ENCODE results near the gene TTC21A. TPM values are rescaled to one million over a fixed set of nuclear protein-coding genes. Genes with fewer than 3 reads are reported as not detected.
"Not testable (repeated sequence)": the region's sequence is repeated elsewhere in the genome, so short reads cannot be mapped to it uniquely, and the experiment has no call there.

Gene TTC21A, protein sequence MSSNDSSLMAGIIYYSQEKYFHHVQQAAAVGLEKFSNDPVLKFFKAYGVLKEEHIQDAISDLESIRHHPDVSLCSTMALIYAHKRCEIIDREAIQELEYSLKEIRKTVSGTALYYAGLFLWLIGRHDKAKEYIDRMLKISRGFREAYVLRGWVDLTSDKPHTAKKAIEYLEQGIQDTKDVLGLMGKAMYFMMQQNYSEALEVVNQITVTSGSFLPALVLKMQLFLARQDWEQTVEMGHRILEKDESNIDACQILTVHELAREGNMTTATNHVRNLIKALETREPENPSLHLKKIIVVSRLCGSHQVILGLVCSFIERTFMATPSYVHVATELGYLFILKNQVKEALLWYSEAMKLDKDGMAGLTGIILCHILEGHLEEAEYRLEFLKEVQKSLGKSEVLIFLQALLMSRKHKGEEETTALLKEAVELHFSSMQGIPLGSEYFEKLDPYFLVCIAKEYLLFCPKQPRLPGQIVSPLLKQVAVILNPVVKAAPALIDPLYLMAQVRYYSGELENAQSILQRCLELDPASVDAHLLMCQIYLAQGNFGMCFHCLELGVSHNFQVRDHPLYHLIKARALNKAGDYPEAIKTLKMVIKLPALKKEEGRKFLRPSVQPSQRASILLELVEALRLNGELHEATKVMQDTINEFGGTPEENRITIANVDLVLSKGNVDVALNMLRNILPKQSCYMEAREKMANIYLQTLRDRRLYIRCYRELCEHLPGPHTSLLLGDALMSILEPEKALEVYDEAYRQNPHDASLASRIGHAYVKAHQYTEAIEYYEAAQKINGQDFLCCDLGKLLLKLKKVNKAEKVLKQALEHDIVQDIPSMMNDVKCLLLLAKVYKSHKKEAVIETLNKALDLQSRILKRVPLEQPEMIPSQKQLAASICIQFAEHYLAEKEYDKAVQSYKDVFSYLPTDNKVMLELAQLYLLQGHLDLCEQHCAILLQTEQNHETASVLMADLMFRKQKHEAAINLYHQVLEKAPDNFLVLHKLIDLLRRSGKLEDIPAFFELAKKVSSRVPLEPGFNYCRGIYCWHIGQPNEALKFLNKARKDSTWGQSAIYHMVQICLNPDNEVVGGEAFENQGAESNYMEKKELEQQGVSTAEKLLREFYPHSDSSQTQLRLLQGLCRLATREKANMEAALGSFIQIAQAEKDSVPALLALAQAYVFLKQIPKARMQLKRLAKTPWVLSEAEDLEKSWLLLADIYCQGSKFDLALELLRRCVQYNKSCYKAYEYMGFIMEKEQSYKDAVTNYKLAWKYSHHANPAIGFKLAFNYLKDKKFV (N-terminal part only)
- under 1 TPM; 0.69 to 0.79 TPM for total RNA-seq

DNA sequence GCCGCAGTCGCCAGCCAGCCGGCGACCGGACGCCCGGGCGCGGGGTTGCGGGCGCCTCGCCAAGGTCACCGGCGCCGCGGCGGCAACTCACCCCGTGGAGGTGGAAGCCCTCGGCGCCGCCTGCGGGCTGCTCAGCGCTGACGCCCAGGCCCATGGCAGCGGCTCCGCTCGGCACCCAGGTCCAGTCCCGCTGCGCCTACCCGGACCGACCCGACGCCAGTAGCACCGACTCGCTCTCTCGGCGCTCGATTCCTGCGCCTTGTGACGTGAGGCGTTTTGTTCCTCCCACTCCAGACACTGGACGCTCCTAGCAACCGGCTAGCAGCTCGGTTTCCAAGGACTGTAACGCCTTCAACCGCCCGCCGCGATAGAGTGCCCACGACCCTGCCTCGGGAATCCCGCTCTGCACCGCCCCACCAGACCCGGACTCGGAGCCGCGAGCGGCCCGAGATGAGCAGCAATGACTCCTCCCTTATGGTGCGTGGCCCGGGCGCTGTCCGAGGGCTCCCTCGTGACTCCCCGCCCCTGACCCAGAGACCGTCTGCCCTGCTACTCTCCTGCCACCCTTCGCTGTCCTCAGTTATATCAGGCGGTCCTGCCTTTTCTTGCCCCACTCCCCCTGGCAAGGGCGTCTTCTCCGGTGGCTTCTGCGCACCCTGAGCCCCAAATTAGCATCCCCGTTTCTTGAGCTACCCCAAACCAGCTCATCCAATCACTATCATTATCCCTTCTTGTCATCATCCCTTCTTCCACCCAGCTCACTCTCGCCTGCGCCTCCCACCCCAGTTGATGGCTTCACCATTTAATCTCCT, at the start of gene TTC21A, which contains the start of gene GORASP1:
Gene TTC21A (plus strand): TSS at position 293 of the 812 bp plus-strand sequence. CDS start 158 bp downstream, at position 451.
Gene GORASP1 (minus strand): TSS at position 240 of the 812 bp plus-strand sequence. CDS start 86 bp downstream, at position 154.
- Mint-ChIP-seq H3K27me3 (no peaks in the 10 kb centered on the region), H3K9me3 (no peaks in the 10 kb centered on the region), H3K27ac (peak within 1 kb of the TSS; percentile 68), H3K4me1 (ENCODE audit: low read depth) (peaks cover 35% of the 10 kb centered on the region), H3K4me3 (peak within 1 kb of the TSS; percentile 87), H3K36me3 (ENCODE audit: low read depth) (no peaks in the 10 kb centered on the region)
- peak; percentile 47 for ATAC-seq
- CTCF ChIA-PET: interaction anchor here (1.1 to 6.9 kb wide), 6 partner anchors 8 to 187 kb away, joined by 3 to 50 read pairs (median 8); no protein-coding TSS in a partner anchor
- POLR2A ChIA-PET: interaction anchor here (0.5 to 1.4 kb wide), 13 partner anchors 9 to 301 kb away, joined by 3 to 5 read pairs (median 3); no protein-coding TSS in a partner anchor
- peak; percentile 72 for DNase-seq
- TF ChIP-seq, protein P1, sequence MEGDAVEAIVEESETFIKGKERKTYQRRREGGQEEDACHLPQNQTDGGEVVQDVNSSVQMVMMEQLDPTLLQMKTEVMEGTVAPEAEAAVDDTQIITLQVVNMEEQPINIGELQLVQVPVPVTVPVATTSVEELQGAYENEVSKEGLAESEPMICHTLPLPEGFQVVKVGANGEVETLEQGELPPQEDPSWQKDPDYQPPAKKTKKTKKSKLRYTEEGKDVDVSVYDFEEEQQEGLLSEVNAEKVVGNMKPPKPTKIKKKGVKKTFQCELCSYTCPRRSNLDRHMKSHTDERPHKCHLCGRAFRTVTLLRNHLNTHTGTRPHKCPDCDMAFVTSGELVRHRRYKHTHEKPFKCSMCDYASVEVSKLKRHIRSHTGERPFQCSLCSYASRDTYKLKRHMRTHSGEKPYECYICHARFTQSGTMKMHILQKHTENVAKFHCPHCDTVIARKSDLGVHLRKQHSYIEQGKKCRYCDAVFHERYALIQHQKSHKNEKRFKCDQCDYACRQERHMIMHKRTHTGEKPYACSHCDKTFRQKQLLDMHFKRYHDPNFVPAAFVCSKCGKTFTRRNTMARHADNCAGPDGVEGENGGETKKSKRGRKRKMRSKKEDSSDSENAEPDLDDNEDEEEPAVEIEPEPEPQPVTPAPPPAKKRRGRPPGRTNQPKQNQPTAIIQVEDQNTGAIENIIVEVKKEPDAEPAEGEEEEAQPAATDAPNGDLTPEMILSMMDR (IDR thresholded peaks at IDR 0.05): no peak
- intact Hi-C loops (cut with micrococcal nuclease): loop anchor here (5.0 kb wide), 2 partner anchors 40 to 180 kb away; no protein-coding TSS in a partner anchor

DNA sequence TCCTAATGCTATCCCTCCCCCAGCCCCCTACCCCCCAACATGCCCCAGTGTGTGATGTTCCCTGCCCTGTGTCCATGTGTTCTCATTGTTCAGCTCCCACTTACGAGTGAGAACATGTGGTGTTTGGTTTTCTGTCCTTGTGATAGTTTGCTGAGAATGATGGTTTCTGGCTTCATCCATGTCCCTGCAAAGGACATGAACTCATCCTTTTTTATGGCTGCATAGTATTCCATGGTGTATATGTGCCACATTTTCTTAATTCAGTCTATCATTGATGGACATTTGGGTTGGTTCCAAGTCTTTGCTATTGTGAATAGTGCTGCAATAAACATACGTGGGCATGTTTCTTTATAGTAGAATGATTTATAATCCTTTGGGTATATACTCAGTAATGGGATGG, 46.3 kb upstream of the TTC21A start:
- H3K36me3 Mint-ChIP-seq (ENCODE audit: low read depth): peaks cover 20% of the 10 kb centered on the region

DNA sequence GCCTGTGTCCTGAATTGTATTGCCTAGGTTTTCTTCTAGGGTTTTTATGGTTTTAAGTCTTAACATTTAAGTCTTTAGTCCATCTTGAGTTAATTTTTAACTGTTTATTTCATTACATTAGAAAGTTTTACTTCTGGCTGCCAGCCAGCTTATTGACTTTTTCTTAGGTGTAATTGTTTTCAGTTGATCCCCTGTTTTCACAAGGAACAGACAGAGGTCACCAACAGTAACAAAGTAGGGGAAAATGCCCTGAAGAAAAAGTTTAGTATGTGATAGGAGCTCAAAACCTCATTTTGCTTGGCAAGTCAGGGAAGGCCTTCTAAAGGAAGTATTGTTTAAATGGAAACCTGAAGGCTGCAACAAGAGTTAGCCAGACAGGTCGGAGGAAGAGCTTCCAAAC, 45.3 kb upstream of the TTC21A start:
- H3K36me3 Mint-ChIP-seq (ENCODE audit: low read depth): peaks cover 20% of the 10 kb centered on the region
- intact Hi-C loops (cut with micrococcal nuclease): no loop called here
- H3K27me3 Mint-ChIP-seq: no peaks in the 10 kb centered on the region
- H3K27ac Mint-ChIP-seq: no peak overlapping the region
- TF ChIP-seq, protein P1 (IDR thresholded peaks at IDR 0.05): no peak
- POLR2A ChIA-PET: interaction anchor here (1.1 kb wide), 1 partner anchor 10 kb away, joined by 3 read pairs; no protein-coding TSS in a partner anchor
- H3K4me1 Mint-ChIP-seq (ENCODE audit: low read depth): peaks cover 35% of the 10 kb centered on the region
- H3K9me3 Mint-ChIP-seq: peaks cover 2% of the 10 kb centered on the region
- ATAC-seq (no peak), DNase-seq (no peak)
- CTCF ChIA-PET: interaction anchor here (2.0 kb wide), 1 partner anchor 226 kb away, joined by 4 read pairs; no protein-coding TSS in a partner anchor
- H3K4me3 Mint-ChIP-seq: no peak overlapping the region

More for the DNA sequence above, 46.3 kb upstream of the TTC21A start:
- CTCF ChIA-PET; intact Hi-C loops (cut with micrococcal nuclease); H3K27me3 Mint-ChIP-seq; H3K9me3 Mint-ChIP-seq; ATAC-seq; H3K4me3 Mint-ChIP-seq; DNase-seq; H3K27ac Mint-ChIP-seq; POLR2A ChIA-PET: not testable (repeated sequence)
- H3K4me1 Mint-ChIP-seq (ENCODE audit: low read depth): peaks cover 45% of the 10 kb centered on the region

DNA sequence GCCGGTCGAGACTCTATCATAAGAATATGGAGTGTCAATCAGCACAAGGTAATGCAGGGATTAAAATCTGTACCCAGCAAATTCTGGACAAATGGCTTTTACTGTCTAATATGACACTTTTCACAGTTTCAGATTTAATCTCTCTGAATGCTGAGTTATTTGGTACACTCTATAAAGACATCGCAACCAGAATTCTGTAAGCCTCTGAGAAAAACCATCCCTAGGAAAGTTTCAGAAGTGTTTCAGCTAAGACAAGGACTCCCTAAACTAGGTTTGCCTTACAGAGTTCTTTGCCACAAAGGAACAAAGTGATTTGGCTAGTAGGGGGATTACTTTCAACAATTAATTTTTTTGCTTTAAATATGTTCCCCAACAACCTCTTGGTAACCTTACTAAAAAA, 44.3 kb upstream of the TTC21A start:
- H3K4me1 Mint-ChIP-seq (ENCODE audit: low read depth): peaks cover 35% of the 10 kb centered on the region
- no peak for ATAC-seq
- CTCF ChIA-PET: interaction anchor here (2.0 kb wide), 1 partner anchor 225 kb away, joined by 4 read pairs; no protein-coding TSS in a partner anchor

More for the DNA sequence above, 44.3 kb upstream of the TTC21A start:
- no peak for DNase-seq
- no peaks in the 10 kb centered on the region for H3K27me3 Mint-ChIP-seq
- intact Hi-C loops (cut with micrococcal nuclease): no loop called here
- H3K4me3 Mint-ChIP-seq: no peak overlapping the region
- H3K27ac Mint-ChIP-seq: no peak overlapping the region
- peaks cover 23% of the 10 kb centered on the region for H3K36me3 Mint-ChIP-seq (ENCODE audit: low read depth)
- POLR2A ChIA-PET: interaction anchor here (0.7 kb wide), 1 partner anchor 343 kb away, joined by 3 read pairs; the partner anchor contains the start of gene RPSA
- peaks cover 2% of the 10 kb centered on the region for H3K9me3 Mint-ChIP-seq
- TF ChIP-seq, protein P1 (IDR thresholded peaks at IDR 0.05): no peak

Measured in activated CD8-positive, alpha-beta T cell treated with anti-CD3 and anti-CD28 coated beads for 36 hours (primary cell).